ENCODE measurements around the gene MAP3K12.
"Not testable (repeated sequence)": the region's sequence is repeated elsewhere in the genome, so short reads cannot be mapped to it uniquely, and the experiment has no call there.

MAP3K12 gene

GRCh38 chr12:53485955-53486735 lies 13.1 kb downstream of the MAP3K12 start:
- Histone ChIP-seq H3K9ac (ENCODE audit: low read length) (no peak overlapping the region), H3K27me3 (replicated peaks; ENCODE audit: control insufficient read depth, insufficient read depth, low read length) (no peaks in the 10 kb centered on the region), H3K4me1 (ENCODE audit: control insufficient read depth, insufficient read depth, low read length) (peaks cover 7% of the 10 kb centered on the region), H3K9me3 (ENCODE audit: control insufficient read depth, low read length) (no peaks in the 10 kb centered on the region), H3K36me3 (ENCODE audit: control insufficient read depth, insufficient read depth, low read length, severe bottlenecking) (peaks cover 37% of the 10 kb centered on the region), H3K4me3 (ENCODE audit: low read length) (no peak overlapping the region)
- DNase-seq (ENCODE audit: low read depth): no peak

GRCh38 chr12:53484686-53485575 lies 14.3 kb downstream of the MAP3K12 start:
- peaks cover 15% of the 10 kb centered on the region for H3K4me1 ChIP-seq (ENCODE audit: control insufficient read depth, insufficient read depth, low read length)
- no peaks in the 10 kb centered on the region for H3K9me3 ChIP-seq (ENCODE audit: control insufficient read depth, low read length)
- H3K36me3 ChIP-seq (ENCODE audit: control insufficient read depth, insufficient read depth, low read length, severe bottlenecking): peaks cover 43% of the 10 kb centered on the region
- no peaks in the 10 kb centered on the region for H3K27me3 ChIP-seq (replicated peaks; ENCODE audit: control insufficient read depth, insufficient read depth, low read length)
- no peak overlapping the region for H3K4me3 ChIP-seq (ENCODE audit: low read length)
- H3K9ac ChIP-seq (ENCODE audit: low read length): no peak overlapping the region
- DNase-seq (ENCODE audit: low read depth): no peak

GRCh38 chr12:53483979-53484377 lies 15.3 kb downstream of the MAP3K12 start:
- H3K27me3 ChIP-seq (replicated peaks; ENCODE audit: control insufficient read depth, insufficient read depth, low read length): no peaks in the 10 kb centered on the region
- no peaks in the 10 kb centered on the region for H3K9me3 ChIP-seq (ENCODE audit: control insufficient read depth, low read length)
- H3K36me3 ChIP-seq (ENCODE audit: control insufficient read depth, insufficient read depth, low read length, severe bottlenecking): peaks cover 53% of the 10 kb centered on the region
- DNase-seq (ENCODE audit: low read depth): no peak
- H3K4me3 ChIP-seq (ENCODE audit: low read length): no peak overlapping the region
- no peak overlapping the region for H3K9ac ChIP-seq (ENCODE audit: low read length)
- H3K4me1 ChIP-seq (ENCODE audit: control insufficient read depth, insufficient read depth, low read length): peaks cover 24% of the 10 kb centered on the region

- Histone ChIP-seq H3K9me3 (ENCODE audit: control insufficient read depth, low read length) (no peaks in the 10 kb centered on the region), H3K27me3 (replicated peaks; ENCODE audit: control insufficient read depth, insufficient read depth, low read length) (no peaks in the 10 kb centered on the region), H3K9ac (ENCODE audit: low read length) (no peak overlapping the region), H3K36me3 (ENCODE audit: control insufficient read depth, insufficient read depth, low read length, severe bottlenecking) (peaks cover 59% of the 10 kb centered on the region), H3K4me3 (ENCODE audit: low read length) (no peak overlapping the region), H3K4me1 (ENCODE audit: control insufficient read depth, insufficient read depth, low read length) (peaks cover 29% of the 10 kb centered on the region)
- DNase-seq (ENCODE audit: low read depth): no peak
These were observed 15.9 kb downstream of the MAP3K12 start for GRCh38 chr12:53483225-53483978.

- Histone ChIP-seq H3K4me1 (ENCODE audit: control insufficient read depth, insufficient read depth, low read length) (peaks cover 37% of the 10 kb centered on the region), H3K36me3 (ENCODE audit: control insufficient read depth, insufficient read depth, low read length, severe bottlenecking) (peaks cover 64% of the 10 kb centered on the region), H3K9ac (ENCODE audit: low read length) (no peak overlapping the region), H3K27me3 (replicated peaks; ENCODE audit: control insufficient read depth, insufficient read depth, low read length) (no peaks in the 10 kb centered on the region), H3K4me3 (ENCODE audit: low read length) (no peak overlapping the region), H3K9me3 (ENCODE audit: control insufficient read depth, low read length) (no peaks in the 10 kb centered on the region)
- no peak for DNase-seq (ENCODE audit: low read depth)
These were observed 16.6 kb downstream of the MAP3K12 start for GRCh38 chr12:53482626-53483168.

- Histone ChIP-seq H3K9me3 (ENCODE audit: control insufficient read depth, low read length) (no peaks in the 10 kb centered on the region), H3K4me3 (ENCODE audit: low read length) (no peak overlapping the region), H3K27me3 (replicated peaks; ENCODE audit: control insufficient read depth, insufficient read depth, low read length) (no peaks in the 10 kb centered on the region), H3K36me3 (ENCODE audit: control insufficient read depth, insufficient read depth, low read length, severe bottlenecking) (peaks cover 69% of the 10 kb centered on the region), H3K4me1 (ENCODE audit: control insufficient read depth, insufficient read depth, low read length) (peaks cover 40% of the 10 kb centered on the region), H3K9ac (ENCODE audit: low read length) (no peak overlapping the region)
- DNase-seq (ENCODE audit: low read depth): no peak
These were observed 17.2 kb downstream of the MAP3K12 start for GRCh38 chr12:53481939-53482586.

- not testable (repeated sequence) for H3K4me3 ChIP-seq (ENCODE audit: low read length); H3K9me3 ChIP-seq (ENCODE audit: control insufficient read depth, low read length); H3K27me3 ChIP-seq (replicated peaks; ENCODE audit: control insufficient read depth, insufficient read depth, low read length); H3K9ac ChIP-seq (ENCODE audit: low read length)
- Histone ChIP-seq H3K36me3 (ENCODE audit: control insufficient read depth, insufficient read depth, low read length, severe bottlenecking) (peaks cover 75% of the 10 kb centered on the region), H3K4me1 (ENCODE audit: control insufficient read depth, insufficient read depth, low read length) (peaks cover 46% of the 10 kb centered on the region)
- peak; percentile 60 for DNase-seq (ENCODE audit: low read depth)
These were observed 17.8 kb downstream of the MAP3K12 start for GRCh38 chr12:53481458-53481857.

- Histone ChIP-seq H3K27me3 (replicated peaks; ENCODE audit: control insufficient read depth, insufficient read depth, low read length) (no peaks in the 10 kb centered on the region), H3K4me1 (ENCODE audit: control insufficient read depth, insufficient read depth, low read length) (peaks cover 53% of the 10 kb centered on the region), H3K4me3 (ENCODE audit: low read length) (no peak overlapping the region), H3K9ac (ENCODE audit: low read length) (peak overlapping the region; percentile 52), H3K9me3 (ENCODE audit: control insufficient read depth, low read length) (no peaks in the 10 kb centered on the region), H3K36me3 (ENCODE audit: control insufficient read depth, insufficient read depth, low read length, severe bottlenecking) (peaks cover 76% of the 10 kb centered on the region)
- DNase-seq (ENCODE audit: low read depth): peak; percentile 22
These were observed 18.5 kb downstream of the MAP3K12 start for GRCh38 chr12:53480491-53481442.

- DNase-seq (ENCODE audit: low read depth): no peak
- peaks cover 82% of the 10 kb centered on the region for H3K36me3 ChIP-seq (ENCODE audit: control insufficient read depth, insufficient read depth, low read length, severe bottlenecking)
These were observed 19.9 kb downstream of the MAP3K12 start for GRCh38 chr12:53479331-53479730.

GRCh38 chr12:53478865-53479264 lies 20.4 kb downstream of the MAP3K12 start:
- DNase-seq (ENCODE audit: low read depth): no peak
- H3K9ac ChIP-seq (ENCODE audit: low read length): peak overlapping the region; percentile 29
- H3K36me3 ChIP-seq (ENCODE audit: control insufficient read depth, insufficient read depth, low read length, severe bottlenecking): peaks cover 86% of the 10 kb centered on the region
- H3K9me3 ChIP-seq (ENCODE audit: control insufficient read depth, low read length): no peaks in the 10 kb centered on the region
- H3K4me1 ChIP-seq (ENCODE audit: control insufficient read depth, insufficient read depth, low read length): peaks cover 68% of the 10 kb centered on the region
- H3K27me3 ChIP-seq (replicated peaks; ENCODE audit: control insufficient read depth, insufficient read depth, low read length): no peaks in the 10 kb centered on the region
- H3K4me3 ChIP-seq (ENCODE audit: low read length): no peak overlapping the region

More at GRCh38 chr12:53479331-53479730, 19.9 kb downstream of the MAP3K12 start:
- no peak overlapping the region for H3K4me3 ChIP-seq (ENCODE audit: low read length)
- no peak overlapping the region for H3K9ac ChIP-seq (ENCODE audit: low read length)
- no peaks in the 10 kb centered on the region for H3K27me3 ChIP-seq (replicated peaks; ENCODE audit: control insufficient read depth, insufficient read depth, low read length)
- peaks cover 64% of the 10 kb centered on the region for H3K4me1 ChIP-seq (ENCODE audit: control insufficient read depth, insufficient read depth, low read length)
- H3K9me3 ChIP-seq (ENCODE audit: control insufficient read depth, low read length): no peaks in the 10 kb centered on the region
